NCI-H2029 treated with DMSO at 0.1 percent for 48 hours (cell line): ENCODE data around the gene ITM2C.

ENCODE experiments used
- DNase-seq: peaks from one replicate; lab custom pipeline; 2025; lab: John Stamatoyannopoulos, UW

Gene ITM2C

GRCh38 chr2:230893338-230893737 lies 28.6 kb downstream of the ITM2C start:
- no peak for DNase-seq

- no peak for DNase-seq
Measured at GRCh38 chr2:230893841-230894781, 29.4 kb downstream of the ITM2C start.

GRCh38 chr2:230895536-230896345 lies 31.0 kb downstream of the ITM2C start:
- no peak for DNase-seq

GRCh38 chr2:230896346-230897115 lies 31.8 kb downstream of the ITM2C start:
- no peak for DNase-seq

GRCh38 chr2:230898016-230898712 lies 33.4 kb downstream of the ITM2C start:
- no peak for DNase-seq

GRCh38 chr2:230898713-230899091 lies 34.0 kb downstream of the ITM2C start:
- DNase-seq, result no peak

- DNase-seq, result no peak
Measured at GRCh38 chr2:230899287-230899686, 34.5 kb downstream of the ITM2C start.

GRCh38 chr2:230899786-230900185 lies 35.0 kb downstream of the ITM2C start:
- DNase-seq, result no peak

- DNase-seq, result no peak
Measured at GRCh38 chr2:230900336-230900995, 35.7 kb downstream of the ITM2C start.

- no peak for DNase-seq
Measured at GRCh38 chr2:230901006-230901405, 36.3 kb downstream of the ITM2C start.

GRCh38 chr2:230902180-230902899 lies 37.6 kb downstream of the ITM2C start:
- DNase-seq, result no peak

- DNase-seq, result no peak
Measured at GRCh38 chr2:230903231-230904150, 38.7 kb downstream of the ITM2C start.

- DNase-seq, result no peak
Measured at GRCh38 chr2:230904856-230905447, 40.2 kb downstream of the ITM2C start.

- no peak for DNase-seq
Measured at GRCh38 chr2:230905448-230906421, 41.0 kb downstream of the ITM2C start.

GRCh38 chr2:230906471-230907230 lies 41.9 kb downstream of the ITM2C start:
- DNase-seq, result no peak

- DNase-seq, result no peak
Measured at GRCh38 chr2:230907361-230908091, 42.8 kb downstream of the ITM2C start.
